Upper lobe of left lung (tissue), 4 donors: Measurements from ENCODE around the gene HPSE2.

Experiments
- CTCF ChIP-seq, 6 experiments: fragments of 450-650 bp in 4 of 6; fragments of 200-600 bp in 2 of 6; sonication (generic) in 2 of 6; IDR thresholded peaks; one replicate each; pipeline ENCODE4 v1.5.1; 2016 to 2019; ENCODE audit warnings: antibody characterized with exemption in 6 of 6
- EP300 ChIP-seq, 4 donors: sonication (generic); formaldehyde crosslinking; IDR thresholded peaks; one replicate each; pipeline ENCODE4 v1.5.1; 2017; ENCODE audit warnings: antibody characterized with exemption in 4 of 4, control low read depth in 2 of 4
- POLR2A ChIP-seq, 4 donors: fragments of 450-650 bp; IDR thresholded peaks; one replicate each; pipeline ENCODE4 v1.5.1; 2016 to 2017; ENCODE audit warnings: antibody characterized with exemption in 4 of 4, mild to moderate bottlenecking in 2 of 4
- POLR2AphosphoS5 ChIP-seq, 2 donors: sonication (generic); formaldehyde crosslinking; IDR thresholded peaks; one replicate each; pipeline ENCODE4 v1.5.1; 2017; ENCODE audit warnings: antibody characterized with exemption in 2 of 2

- TF ChIP-seq CTCF (IDR thresholded peaks at IDR 0.05) (no peak), POLR2A (IDR thresholded peaks at IDR 0.05) (no peak), EP300 (IDR thresholded peaks at IDR 0.05) (no peak), POLR2AphosphoS5 (IDR thresholded peaks at IDR 0.05) (no peak)
These were observed 176.9 kb downstream of the HPSE2 start for GRCh38 chr10:99058762-99059161.
